HG02840 (cell line): ENCODE results near the gene FYB1.
"Not testable (repeated sequence)": the region's sequence is repeated elsewhere in the genome, so short reads cannot be mapped to it uniquely, and the experiment has no call there.

Experiments used
- ATAC-seq: cut with Tn5 transposase; IDR thresholded peaks from one replicate; pipeline ENCODE4 v1.9.1; 2021; ENCODE audit warnings: mild to moderate bottlenecking, moderate library complexity, moderate number of reproducible peaks; ENCODE audit not compliant: unreplicated experiment, low FRiP score

The FYB1 gene

GRCh38 chr5:39219437-39219836 is at the start of gene FYB1:
FYB1 (minus strand) TSS chr5:39219563; CDS start chr5:39202960, 16,603 bp downstream.
- ATAC-seq, result no peak

GRCh38 chr5:39267186-39267585 is 47.8 kb upstream of the FYB1 start:
- no peak for ATAC-seq

- no peak for ATAC-seq
Measured at GRCh38 chr5:39266442-39266841, 47.1 kb upstream of the FYB1 start.

GRCh38 chr5:39264528-39264927 is 45.2 kb upstream of the FYB1 start:
- peak; percentile 75 for ATAC-seq

GRCh38 chr5:39262981-39263380 is 43.6 kb upstream of the FYB1 start:
- ATAC-seq, result no peak

GRCh38 chr5:39260095-39260494 is 40.7 kb upstream of the FYB1 start:
- no peak for ATAC-seq

GRCh38 chr5:39257554-39257953 is 38.2 kb upstream of the FYB1 start:
- ATAC-seq, result no peak

GRCh38 chr5:39256477-39257235 is 37.3 kb upstream of the FYB1 start:
- peak; percentile 63 for ATAC-seq

GRCh38 chr5:39255406-39255805 is 36.0 kb upstream of the FYB1 start:
- ATAC-seq, result no peak

GRCh38 chr5:39254671-39255070 is 35.3 kb upstream of the FYB1 start:
- ATAC-seq, result no peak

GRCh38 chr5:39253196-39253595 is 33.8 kb upstream of the FYB1 start:
- ATAC-seq, result no peak

GRCh38 chr5:39249564-39250274 is 30.4 kb upstream of the FYB1 start:
- no peak for ATAC-seq

- no peak for ATAC-seq
Measured at GRCh38 chr5:39249069-39249468, 29.7 kb upstream of the FYB1 start.

GRCh38 chr5:39240750-39241149 is 21.4 kb upstream of the FYB1 start:
- ATAC-seq, result no peak

- no peak for ATAC-seq
Measured at GRCh38 chr5:39238366-39239105, 19.2 kb upstream of the FYB1 start.

GRCh38 chr5:39236718-39237117 is 17.4 kb upstream of the FYB1 start:
- no peak for ATAC-seq

- no peak for ATAC-seq
Measured at GRCh38 chr5:39235648-39236047, 16.3 kb upstream of the FYB1 start.

GRCh38 chr5:39234494-39234893 is 15.1 kb upstream of the FYB1 start:
- ATAC-seq, result not testable (repeated sequence)

GRCh38 chr5:39233783-39234182 is 14.4 kb upstream of the FYB1 start:
- no peak for ATAC-seq

- no peak for ATAC-seq
Measured at GRCh38 chr5:39231705-39232525, 12.6 kb upstream of the FYB1 start.
